CD1c-positive myeloid dendritic cell (primary cell): ENCODE data around the gene PIGP.
"Not testable (repeated sequence)": the region's sequence is repeated elsewhere in the genome, so short reads cannot be mapped to it uniquely, and the experiment has no call there.

ENCODE experiments used
- DNase-seq: peaks from one replicate; pipeline ENCODE4 v3.0.0-alpha.2; 2016; ENCODE audit errors: extremely low spot score

PIGP gene

DNA sequence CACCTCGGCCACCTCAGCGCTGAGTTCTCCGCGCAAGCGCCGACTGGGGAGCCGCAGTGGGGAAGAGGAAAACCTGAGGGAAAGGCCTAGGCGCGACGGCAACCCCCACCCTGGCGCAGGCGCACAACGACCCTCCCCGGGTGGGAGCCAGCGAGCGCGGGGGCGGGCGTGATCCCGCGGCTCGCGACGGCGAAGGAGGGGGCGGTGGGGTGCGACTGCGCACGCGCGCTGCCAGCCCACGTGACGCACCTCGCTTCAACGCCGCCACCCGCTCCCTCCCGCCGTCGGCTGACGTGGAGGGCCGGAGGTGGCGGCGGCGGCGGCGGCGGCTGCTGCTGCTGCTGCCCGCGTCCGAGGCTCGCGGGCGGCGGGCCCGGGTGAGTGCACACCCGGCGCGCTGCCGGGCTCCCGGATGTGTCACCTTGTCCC, at the start of gene PIGP, which contains the start of gene TTC3:
PIGP (minus strand) TSS at position 84 of the 429 bp plus-strand sequence. CDS start 556 bp downstream, outside the sequence.
TTC3 (plus strand) TSS at position 267 of the 429 bp plus-strand sequence. CDS start 14,004 bp downstream, outside the sequence.
- DNase-seq, result peak; percentile 98

DNA sequence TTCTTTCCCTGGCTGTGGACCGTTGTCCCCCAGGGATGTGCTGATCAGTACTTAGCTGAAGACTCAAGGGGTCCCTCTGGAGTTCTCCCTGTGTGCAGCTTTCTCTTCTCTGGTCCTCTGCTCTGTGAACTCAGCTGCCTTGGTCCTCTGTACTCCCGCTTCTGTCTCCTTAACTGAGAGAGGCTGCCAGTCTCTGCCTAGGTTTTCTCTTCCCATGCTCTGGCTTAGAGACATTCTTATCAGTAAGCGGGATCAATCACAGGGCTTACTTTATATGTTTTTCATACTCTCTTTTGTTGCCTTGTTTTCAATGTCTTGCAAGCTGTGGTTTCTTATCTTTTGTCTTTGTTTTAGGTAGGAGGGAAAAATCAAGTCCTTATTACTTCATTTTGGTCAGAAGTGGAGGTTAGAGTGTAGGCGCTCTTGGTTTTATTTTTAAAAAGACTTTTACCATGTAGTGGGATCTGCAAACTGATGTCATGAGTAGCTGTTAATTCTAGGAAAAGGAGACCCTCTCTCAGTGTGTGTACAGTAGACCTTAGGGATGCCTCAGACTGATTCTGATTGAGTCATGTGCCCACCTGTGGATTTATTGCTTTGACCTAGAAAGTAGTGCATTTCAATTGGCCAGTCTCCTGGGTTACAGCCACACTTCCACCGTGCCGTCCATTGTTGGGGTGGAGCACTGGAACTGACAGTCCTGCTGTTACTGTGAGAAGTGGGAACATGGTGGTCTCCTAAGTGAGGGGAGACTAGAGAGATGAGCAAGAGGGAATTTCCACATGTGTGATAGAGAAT, 46.7 kb upstream of the PIGP start:
- no peak for DNase-seq

DNA sequence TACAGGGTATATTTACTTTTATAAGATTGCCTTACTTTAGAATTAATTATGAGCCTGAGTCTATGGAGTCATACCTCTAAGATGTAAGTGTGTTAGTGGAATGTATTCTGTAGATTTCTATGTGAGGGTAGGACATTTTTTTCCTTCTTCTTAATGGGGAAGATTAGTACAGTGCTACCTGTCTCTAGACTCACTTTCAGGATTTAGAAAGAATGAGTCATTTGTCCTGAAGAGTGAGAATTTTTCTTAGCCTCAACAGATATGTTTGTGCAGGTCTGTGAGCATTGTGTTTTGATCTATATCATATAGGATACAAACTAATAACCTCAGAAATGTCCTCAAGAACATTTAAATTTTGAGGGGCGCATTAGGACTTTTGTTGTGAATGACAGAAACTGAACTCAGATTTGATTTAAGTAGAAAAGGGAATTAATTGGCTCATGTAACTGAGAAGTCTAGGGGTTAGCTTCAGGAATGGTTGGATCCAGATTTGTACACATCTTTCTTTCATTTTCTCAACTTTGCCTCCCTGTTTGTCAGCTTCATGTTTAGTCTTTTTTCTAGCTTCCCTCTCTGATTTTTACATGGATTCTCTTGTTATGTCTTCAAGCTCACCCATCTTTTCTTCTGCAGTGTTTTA, 45.4 kb upstream of the PIGP start:
- DNase-seq, result no peak

DNA sequence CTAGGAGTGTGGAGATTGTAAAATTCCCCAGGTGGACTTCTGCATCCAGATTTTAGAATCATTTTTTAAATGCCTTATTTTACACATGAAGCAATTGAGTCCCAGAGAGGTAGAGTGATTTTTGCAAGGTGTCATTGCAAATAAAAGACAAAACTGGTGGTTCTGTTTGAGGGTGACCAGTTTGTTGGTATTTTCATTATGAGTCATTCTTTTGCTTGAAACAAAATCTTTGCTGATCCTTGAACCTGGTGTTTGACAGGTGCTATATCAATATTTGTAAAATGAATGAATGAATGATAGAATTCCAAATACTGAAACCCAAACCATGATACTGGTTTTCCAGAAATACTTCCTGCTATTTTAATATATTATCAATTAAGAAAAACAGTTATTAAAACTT, 44.3 kb upstream of the PIGP start:
- DNase-seq, result no peak

DNA sequence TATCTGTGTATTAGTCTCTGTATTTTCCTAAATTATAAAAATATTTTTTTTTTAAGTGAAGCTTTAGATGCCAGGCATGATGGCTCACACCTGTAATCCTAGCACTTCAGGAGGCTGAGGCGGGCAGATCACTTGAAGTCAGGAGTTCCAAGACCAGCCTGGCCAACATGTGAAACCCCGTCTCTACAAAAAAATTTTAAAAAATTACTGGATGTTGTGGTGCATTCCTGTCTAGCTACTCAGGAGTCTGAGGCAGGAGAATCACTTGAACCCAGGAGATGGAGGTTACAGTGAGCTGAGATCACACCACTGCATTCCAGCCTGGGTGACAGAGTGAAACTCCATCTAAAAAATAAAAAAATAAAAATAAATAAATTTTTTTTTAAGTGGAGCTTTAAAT, 43.6 kb upstream of the PIGP start:
- DNase-seq, result not testable (repeated sequence)

DNA sequence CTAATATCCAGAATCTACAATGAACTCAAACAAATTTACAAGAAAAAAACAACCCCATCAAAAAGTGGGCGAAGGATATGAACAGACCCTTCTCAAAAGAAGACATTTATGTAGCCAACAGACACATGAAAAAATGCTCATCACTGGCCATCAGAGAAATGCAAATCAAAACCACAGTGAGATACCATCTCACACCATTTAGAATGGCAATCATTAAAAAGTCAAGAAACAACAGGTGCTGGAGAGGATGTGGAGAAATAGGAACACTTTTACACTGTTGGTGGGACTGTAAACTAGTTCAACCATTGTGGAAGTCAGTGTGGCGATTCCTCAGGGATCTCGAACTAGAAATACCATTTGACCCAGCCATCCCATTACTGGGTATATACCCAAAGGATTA, 41.4 kb upstream of the PIGP start:
- DNase-seq, result not testable (repeated sequence)

DNA sequence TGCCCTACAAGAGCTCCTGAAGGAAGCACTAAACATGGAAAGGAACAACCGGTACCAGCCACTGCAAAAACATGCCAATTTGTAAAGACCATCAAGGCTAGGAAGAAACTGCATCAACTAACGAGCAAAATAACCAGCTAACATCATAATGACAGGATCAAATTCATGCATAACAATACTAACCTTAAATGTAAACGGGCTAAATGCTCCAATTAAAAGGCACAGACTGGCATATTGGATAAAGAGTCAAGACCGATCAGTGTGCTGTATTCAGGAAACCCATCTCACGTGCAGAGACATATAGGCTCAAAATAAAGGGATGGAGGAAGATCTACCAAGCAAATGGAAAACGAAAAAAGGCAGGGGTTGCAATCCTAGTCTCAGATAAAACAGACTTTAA, 38.2 kb upstream of the PIGP start:
- DNase-seq, result not testable (repeated sequence)

DNA sequence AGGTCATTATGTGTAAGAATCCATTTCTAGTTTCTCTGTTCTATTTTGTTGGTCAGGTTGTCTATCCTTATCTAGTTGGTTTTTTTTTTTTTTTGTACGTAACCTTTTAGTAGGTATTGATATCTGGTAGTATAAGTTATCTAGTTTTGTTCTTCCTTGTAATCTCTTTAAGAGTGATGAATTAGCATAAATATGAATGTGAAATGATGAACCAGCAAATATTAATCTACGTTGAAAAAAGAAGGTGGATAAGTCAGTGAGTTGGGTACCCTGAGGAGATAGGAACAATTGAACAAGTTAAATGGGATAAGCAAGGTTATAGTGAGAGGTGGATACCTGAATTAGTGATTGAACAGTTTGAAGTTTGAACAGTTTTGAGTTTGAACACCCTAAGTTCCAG, 34.1 kb upstream of the PIGP start:
- DNase-seq, result no peak

DNA sequence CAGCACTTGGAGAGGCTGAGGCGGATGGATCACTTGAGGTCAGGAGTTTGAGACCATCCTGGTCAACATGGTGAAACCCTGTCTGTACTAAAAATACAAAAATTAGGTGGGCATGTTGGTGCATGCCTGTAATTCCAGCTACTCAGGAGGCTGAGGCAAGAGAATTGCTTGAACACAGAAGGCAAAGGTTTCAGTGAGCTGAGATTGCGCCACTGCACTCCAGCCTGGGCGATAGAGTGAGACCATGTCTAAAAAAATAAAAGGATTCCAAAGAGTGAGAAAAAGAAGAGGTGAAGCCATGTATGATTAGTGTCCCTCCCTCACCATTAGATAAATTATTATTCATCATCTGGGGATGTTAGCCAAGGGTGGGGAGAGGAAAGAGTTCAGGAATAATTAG, 29.9 kb upstream of the PIGP start:
- DNase-seq, result not testable (repeated sequence)

DNA sequence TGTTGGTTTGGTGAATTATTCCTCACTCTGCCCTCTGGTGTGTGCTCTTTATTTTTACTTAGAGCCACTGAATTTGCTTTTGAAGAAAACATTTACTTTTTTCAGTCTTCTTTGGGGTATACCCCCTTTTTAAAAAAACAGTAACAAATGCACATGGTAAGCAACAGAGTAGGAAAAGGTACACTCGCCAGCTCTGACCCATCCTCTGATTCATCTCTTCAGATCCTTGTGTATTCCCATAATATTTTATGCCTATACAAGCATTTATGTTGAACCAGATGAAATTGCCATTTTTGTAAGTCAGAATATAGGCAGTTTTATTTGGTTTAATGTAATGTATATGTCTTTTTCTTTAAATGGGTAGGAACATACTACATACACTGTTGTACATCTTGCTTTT, 28.5 kb upstream of the PIGP start:
- DNase-seq, result no peak

DNA sequence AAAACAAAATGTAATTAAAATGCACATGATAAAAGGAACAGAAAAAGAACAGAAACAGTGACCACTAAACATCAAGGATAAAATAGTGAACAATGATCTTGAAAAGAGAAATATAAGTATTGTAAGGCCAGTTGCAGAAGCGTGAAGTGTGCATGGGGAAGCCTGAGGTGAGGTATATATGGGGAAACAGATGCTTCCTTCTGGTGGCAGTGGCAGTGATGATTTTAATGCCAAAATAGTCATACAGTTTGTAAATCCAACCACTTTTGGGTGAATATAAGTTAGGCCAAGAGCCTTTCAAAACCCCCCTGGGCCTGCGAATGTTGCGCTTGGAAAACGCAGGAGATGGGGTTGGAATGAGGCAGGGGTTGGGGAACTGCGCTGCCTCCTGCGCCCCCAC, 27.4 kb upstream of the PIGP start:
- DNase-seq, result no peak

DNA sequence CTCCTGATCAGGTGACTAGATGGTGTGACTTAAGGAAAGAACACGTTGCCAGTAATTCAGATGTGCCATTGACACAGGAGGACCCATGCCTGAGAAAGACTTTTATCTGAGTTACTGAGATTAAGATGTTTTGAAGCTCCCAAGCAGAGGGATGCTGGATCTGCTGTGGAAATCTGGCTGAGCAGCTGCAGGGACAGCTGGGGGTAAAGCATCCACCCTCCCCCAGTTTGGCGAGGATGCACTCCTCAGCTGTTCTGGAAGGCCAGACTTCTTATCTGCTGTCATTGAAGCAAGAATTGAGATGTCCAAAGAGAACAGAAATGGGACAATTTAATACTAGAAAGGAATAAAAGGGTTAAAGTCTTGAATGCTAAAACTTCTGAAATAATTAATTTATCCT, 25.9 kb upstream of the PIGP start:
- DNase-seq, result no peak

DNA sequence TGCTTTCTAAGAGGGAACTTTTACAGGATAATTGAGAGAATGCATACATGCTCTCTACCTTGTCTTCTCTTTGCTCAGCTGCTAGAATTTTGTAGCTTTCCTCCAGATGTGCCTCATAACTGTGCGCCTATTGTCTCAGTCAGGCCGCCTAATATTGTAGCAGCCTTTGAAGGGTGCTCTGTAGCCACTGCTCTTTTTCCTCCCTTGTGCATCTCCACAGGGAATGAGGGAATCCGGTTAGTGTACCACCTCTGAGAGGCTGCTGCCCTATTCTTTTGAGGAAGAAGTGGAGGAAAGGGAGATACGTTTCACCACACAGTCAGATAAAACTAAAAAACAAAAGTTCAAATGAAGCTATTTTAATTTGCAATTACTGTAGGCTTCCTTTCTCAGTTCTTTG, 22.9 kb upstream of the PIGP start:
- DNase-seq, result no peak

DNA sequence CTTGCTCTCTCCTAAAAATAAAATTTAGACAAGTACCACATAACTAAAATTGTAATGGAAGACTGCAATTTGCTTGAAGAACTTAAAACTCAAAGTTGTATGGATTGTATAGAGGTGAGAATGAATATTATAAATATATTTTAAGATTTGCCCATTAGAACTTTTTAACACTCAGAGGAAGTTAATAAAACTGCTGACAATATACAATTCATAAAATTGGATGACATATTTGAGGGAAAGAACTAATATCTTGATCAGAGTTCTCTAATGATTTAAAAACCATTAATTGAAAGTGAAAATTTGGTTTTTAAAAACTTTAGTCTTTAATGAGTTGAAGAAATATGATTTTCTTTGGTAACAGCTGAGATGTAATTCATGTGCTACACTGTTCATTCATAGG, 21.1 kb upstream of the PIGP start:
- no peak for DNase-seq

DNA sequence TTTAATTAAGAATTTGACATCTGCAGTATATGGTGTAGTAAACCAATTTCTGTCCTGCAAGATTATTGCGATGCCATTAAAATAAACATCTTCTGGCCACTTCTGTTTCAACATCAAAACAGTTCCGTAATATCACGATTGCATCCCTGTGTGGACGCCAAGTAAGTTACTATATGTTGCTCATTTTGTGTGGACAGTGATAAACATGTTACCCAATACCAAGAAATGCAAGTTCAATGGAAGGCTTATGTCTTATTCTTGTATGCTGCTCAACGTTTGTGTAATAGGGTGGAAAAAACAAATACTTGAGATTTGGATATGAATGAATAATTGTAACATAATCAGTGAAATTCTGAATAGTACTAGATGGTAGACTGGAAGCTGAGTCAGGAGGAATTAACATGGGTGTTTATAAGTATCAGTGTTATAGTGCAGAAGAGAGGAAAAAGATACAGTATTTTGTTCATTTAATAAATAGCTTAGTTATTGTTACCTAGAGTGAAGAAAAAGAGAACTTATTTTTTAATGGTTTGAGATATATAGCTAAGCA, 15.4 kb upstream of the PIGP start:
- DNase-seq, result no peak

DNA sequence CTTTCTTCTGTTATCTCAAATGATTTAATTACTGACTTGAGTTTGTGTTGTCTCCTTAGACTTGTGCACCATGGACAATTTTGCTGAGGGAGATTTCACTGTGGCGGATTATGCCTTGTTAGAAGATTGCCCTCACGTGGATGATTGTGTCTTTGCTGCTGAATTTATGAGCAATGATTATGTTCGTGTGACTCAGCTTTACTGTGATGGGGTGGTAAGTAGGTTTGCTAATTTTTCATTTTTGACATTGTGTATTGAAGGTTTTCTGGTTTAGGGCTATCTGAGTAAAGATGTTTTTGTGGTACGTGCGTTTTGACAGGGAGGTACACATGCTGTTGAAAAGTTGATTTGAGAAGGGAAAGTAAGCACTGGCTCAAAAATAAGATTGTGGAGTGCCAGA, 14.3 kb upstream of the PIGP start:
- no peak for DNase-seq

DNA sequence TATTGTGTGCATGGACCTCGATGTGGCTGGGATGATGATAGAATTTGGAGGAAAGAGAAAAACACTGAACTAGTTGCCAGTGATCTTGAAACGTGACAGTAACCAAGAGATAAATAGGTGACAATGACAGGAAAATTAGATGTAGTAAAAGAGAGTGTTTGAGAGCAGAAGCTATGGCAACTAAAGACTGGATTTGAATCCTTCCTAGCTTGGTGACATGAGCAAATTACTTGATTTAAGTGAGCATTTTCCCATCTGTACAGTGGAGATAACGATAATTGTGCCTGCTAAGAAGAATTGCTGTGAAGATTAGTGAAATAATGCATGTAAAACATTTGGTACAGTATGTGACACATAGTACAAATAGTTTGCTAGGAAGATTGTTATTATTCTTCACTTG, 12.9 kb upstream of the PIGP start:
- DNase-seq, result no peak

DNA sequence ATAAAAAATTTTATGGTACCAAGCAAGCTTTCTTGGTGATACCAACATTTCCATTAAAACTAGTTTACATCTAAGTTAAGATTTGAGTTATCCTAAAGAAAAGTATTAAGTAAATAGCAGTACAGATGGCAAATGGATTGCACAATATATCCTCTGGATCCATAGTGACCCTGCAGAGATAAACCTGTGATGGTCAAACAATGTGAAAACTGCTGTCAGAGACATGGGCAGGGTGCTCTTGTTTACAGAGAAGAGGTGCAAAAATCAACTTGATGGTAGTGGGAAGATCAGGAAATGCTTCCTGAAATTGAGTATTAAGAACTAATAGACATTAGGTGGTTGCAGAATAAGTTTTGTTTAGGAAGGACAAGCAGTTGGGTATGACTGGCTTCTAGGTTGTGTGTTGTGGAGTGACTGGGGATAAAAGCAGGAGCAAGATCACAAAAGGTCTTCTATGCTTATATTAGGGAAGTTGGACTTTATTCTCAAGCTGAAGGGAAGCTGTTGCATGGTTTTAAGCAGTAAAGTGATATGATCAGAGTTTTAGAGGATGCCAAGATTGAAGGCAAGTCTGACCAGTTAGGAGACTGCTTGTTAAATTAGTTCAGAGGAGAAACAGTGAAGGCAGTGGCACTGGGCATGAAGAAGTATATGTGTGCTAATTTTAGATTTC, 10.1 kb upstream of the PIGP start:
- peak; percentile 33 for DNase-seq

DNA sequence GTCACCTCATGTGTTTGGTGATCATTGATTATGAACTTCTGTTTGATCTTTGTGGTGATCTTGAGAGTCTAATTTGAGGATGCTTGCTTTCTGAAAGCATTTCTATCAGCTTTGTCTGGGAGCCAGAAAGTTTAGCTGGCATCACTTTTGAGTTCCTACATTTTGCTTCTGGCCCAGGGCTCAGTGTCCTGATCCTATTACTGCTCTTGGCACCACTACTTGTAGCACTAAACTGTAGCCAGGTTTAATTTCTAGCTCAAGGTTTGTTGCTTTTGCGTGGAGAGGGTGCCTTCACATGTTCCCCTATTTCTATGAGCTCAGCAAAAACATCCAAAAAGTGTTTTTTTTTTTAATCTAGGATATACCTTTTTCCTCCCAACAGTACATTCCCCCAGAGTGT, 9.5 kb upstream of the PIGP start:
- DNase-seq, result no peak

DNA sequence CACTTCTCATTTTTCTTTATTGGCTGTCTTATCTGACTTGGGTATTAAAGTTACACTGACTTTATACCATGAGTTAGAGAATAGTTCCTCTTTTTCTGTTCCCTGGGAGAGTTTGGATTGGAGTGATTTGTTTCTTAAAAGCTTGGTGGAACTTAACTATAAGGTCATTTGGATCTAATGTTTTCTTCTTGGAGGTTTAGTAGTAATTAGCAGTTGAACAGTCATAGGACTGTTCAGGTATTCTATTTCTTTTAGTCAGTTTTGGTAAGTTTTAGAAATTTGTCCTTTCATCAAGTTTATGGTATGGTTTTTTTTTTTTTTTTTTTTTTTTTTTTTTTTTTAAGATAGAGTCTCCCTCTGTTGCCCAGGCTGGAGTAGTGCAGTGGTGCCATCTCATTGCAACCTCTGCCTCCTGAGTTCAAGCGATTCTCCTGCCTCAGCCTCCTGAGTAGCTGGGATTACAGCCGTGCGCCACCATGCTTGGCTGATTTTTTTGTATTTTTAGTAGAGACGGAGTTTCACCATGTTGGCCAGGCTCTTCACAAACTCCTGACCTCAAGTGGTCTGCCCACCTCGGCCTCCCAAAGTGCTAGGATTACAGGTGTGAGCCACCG, 6.4 kb upstream of the PIGP start:
- peak; percentile 74 for DNase-seq

DNA sequence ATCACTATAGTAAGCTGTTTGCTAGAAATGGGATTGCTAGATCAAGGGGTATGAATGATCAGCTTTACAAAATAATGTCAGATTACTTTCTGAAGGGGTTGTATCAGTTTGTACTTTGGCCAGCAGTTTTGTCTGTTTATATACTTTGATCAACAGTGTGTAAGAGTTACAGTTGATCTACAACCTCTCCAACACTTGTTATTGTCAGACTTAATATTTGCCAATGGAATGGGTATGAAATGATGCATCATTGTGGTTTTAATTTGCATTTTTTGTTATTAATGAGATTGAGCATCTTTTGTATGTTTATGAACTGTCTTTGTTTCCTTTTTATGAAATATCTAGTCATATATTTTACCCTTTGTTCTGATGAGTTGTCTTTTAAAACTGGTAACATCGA, 4.5 kb upstream of the PIGP start:
- no peak for DNase-seq
